Calu3 (cell line): ENCODE results near the gene DCLK2. TPM values are rescaled to one million over a fixed set of nuclear protein-coding genes. Genes with fewer than 3 reads are reported as not detected.

ENCODE experiments used
- BruUV-seq: library from RNA; stranded (reverse); fragments of 400-500 nt; replicated peaks from 2 replicates; lab custom pipeline; 2021; lab: Mats Ljungman, UMichigan
- CTCF ChIA-PET: fragments of 300-600 bp; sonication (Branson Sonifier 250); formaldehyde crosslinking; loops from one replicate; lab custom pipeline; 2022; ENCODE audit warnings: antibody characterized with exemption; lab: Charles Lee
- DNase-seq: peaks from one replicate; pipeline ENCODE4 v3.0.0; 2022
- H3K27ac Mint-ChIP-seq: one replicate; pipeline ENCODE4 v1.8.0; 2022; ENCODE audit warnings: mixed read lengths; ENCODE audit not compliant: unreplicated experiment
- H3K27me3 Mint-ChIP-seq: one replicate; pipeline ENCODE4 v1.8.0; 2022; ENCODE audit warnings: mixed read lengths; ENCODE audit not compliant: unreplicated experiment
- H3K36me3 Mint-ChIP-seq: one replicate; pipeline ENCODE4 v1.8.0; 2022; ENCODE audit warnings: mild to moderate bottlenecking, moderate library complexity, mixed read lengths; ENCODE audit not compliant: insufficient read depth, unreplicated experiment
- H3K4me1 Mint-ChIP-seq: one replicate; pipeline ENCODE4 v1.8.0; 2022; ENCODE audit warnings: mild to moderate bottlenecking, low read depth, mixed read lengths; ENCODE audit not compliant: unreplicated experiment
- H3K4me3 Mint-ChIP-seq: one replicate; pipeline ENCODE4 v1.8.0; 2022; ENCODE audit warnings: mild to moderate bottlenecking, low read depth, moderate library complexity, mixed read lengths; ENCODE audit not compliant: unreplicated experiment
- H3K9me3 Mint-ChIP-seq: one replicate; pipeline ENCODE4 v1.8.0; 2022; ENCODE audit warnings: low read depth, mixed read lengths; ENCODE audit not compliant: unreplicated experiment
- CTCF ChIP-seq: fragments of 200-600 bp; IDR thresholded peaks from one replicate; pipeline ENCODE4 v1.8.0; 2022; ENCODE audit warnings: antibody characterized with exemption; ENCODE audit not compliant: unreplicated experiment
- intact Hi-C: fragments of 100-400 bp; cut with micrococcal nuclease; formaldehyde crosslinking; loops from one replicate; pipeline ENCODE4 v1.10.0; 2022; ENCODE audit not compliant: unreplicated experiment
- total RNA-seq: library from RNA; stranded (reverse); gene quantifications from 2 replicates; pipeline ENCODE4 v1.2.3, GENCODE V29; 2022

DCLK2 gene
- total RNA-seq, 1 experiment from 2014 or later: 0.31 TPM

DNA sequence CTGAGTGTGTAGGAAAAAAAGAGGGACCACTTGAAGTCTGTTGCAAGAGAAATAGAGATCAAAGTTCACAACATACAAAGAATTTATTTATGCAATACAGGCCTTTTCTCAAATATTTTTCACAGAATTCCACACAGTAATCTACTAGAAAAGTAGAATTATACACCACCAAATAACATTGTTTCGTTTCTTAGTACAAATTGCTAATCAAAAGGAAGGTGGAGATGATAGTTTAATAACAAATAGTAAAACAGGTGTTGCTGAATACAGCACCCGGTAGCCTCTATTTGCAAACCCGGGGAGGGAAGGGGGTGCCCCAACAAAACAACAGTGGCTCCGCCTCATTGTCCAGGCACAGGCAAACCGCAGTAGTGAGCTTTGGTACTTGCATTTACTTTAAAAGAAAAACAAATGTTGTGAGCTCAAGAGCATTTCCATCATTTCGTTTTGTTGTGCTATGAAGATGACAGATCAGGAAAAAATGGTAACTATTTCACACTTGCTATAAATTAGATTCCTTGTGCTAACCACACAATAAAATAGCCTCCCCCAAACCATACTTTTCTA, 186.4 kb downstream of the DCLK2 start:
- H3K27ac Mint-ChIP-seq: no peak overlapping the region
- H3K27me3 Mint-ChIP-seq: no peaks in the 10 kb centered on the region
- no peaks in the 10 kb centered on the region for H3K36me3 Mint-ChIP-seq
- TF ChIP-seq CTCF: no peak
- no peaks in the 10 kb centered on the region for H3K9me3 Mint-ChIP-seq
- DNase-seq: no peak
- intact Hi-C loops: no loop called here
- H3K4me3 Mint-ChIP-seq: no peak overlapping the region
- BruUV-seq: TSS peak; percentile 45
- H3K4me1 Mint-ChIP-seq: no peaks in the 10 kb centered on the region
- CTCF ChIA-PET: no interaction called here

- intact Hi-C loops: no loop called here
- CTCF ChIA-PET: no interaction called here
- H3K27me3 Mint-ChIP-seq: no peaks in the 10 kb centered on the region
- TF ChIP-seq CTCF: no peak
- no peak overlapping the region for H3K4me3 Mint-ChIP-seq
- BruUV-seq: no TSS peak
- no peaks in the 10 kb centered on the region for H3K9me3 Mint-ChIP-seq
- H3K27ac Mint-ChIP-seq: no peak overlapping the region
- DNase-seq: no peak
- H3K36me3 Mint-ChIP-seq: no peaks in the 10 kb centered on the region
- no peaks in the 10 kb centered on the region for H3K4me1 Mint-ChIP-seq
Measured at GRCh38 chr4:150265806-150266205, 187.6 kb downstream of the DCLK2 start.

DNA sequence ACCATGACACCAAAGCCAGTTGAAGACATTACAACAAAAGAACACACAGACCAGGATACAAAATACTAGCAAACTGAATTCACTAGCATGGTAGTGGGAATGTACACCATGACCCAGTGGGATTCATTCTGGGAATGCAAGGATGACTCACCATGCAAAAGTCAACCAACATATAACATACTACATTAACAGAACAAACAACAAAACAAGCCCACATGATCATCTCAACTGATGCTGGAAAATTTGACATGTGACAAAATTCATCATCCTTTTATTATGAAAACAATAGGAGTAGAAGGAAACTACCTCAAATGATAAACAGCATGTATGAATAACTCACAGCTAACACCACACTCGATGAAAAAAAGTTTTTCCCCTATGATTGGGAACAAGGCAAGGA, 190.2 kb downstream of the DCLK2 start:
- CTCF ChIA-PET: no interaction called here
- BruUV-seq: no TSS peak
- no peak overlapping the region for H3K27ac Mint-ChIP-seq
- no peak overlapping the region for H3K4me3 Mint-ChIP-seq
- no peaks in the 10 kb centered on the region for H3K4me1 Mint-ChIP-seq
- no peak for TF ChIP-seq CTCF
- no peaks in the 10 kb centered on the region for H3K36me3 Mint-ChIP-seq
- intact Hi-C loops: no loop called here
- no peaks in the 10 kb centered on the region for H3K27me3 Mint-ChIP-seq
- H3K9me3 Mint-ChIP-seq: no peaks in the 10 kb centered on the region
- no peak for DNase-seq

DNA sequence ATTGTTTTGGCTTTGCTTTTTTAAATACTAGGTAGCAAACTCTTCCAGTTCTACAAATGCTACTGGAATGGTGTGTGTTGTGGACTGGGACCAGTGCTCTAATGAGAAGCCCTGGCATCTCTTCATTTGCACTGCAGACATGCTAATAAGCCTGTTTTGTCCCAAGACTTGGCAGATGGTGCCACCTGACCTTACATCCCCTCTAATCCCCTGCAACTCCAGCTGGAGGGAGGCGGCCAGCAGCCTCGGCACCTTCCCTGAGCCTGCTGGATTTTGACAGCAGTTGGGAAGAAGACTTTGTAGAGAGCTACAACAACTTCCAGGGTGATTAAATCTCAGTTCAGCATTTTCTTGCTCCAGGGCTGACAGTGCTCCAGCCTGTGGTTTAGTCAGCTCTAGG, 200.0 kb downstream of the DCLK2 start:
- intact Hi-C loops: no loop called here
- no peak for TF ChIP-seq CTCF
- H3K27me3 Mint-ChIP-seq: no peaks in the 10 kb centered on the region
- H3K4me1 Mint-ChIP-seq: no peaks in the 10 kb centered on the region
- no peak overlapping the region for H3K4me3 Mint-ChIP-seq
- CTCF ChIA-PET: no interaction called here
- H3K9me3 Mint-ChIP-seq: peaks cover 4% of the 10 kb centered on the region
- no peaks in the 10 kb centered on the region for H3K36me3 Mint-ChIP-seq
- DNase-seq: no peak
- no TSS peak for BruUV-seq
- H3K27ac Mint-ChIP-seq: no peak overlapping the region
